Measurements from ENCODE around the gene AFDN.

AFDN gene

DNA sequence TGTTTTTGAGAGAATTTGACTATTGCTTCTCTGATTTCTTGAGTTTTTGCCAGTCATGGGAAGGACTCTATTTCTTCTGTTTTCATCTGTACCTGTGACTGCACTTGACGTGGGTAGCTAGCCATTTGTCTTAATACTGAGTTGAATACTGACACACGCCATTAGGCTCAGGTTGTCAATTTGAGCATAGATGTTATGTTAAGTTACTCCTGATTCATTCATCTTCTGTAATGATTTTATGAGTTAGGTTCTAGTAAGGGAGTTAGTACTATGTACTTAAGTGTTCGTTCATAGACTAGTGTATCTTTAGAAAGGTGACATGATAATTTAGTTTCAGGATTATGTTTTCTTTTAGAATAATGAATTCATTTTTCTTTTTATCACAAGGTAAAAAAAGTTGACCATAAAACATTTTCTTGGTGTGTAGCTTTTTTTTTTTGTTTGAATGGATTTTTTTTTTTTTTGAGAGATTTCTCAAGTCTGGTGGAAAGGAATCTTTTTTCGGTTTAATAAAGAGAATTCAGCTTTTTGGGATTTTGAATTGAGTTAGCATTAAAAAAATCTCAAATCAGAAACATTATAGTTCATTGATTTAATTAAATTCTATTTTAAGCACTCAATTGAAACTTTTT lies 1.7 kb downstream of the AFDN start:
- Histone ChIP-seq H3K4me1 (peaks cover 32 to 52% (median 37%) of the 10 kb centered on the region in 10 experiments), H3K27ac (no peak overlapping the region; a peak in 1 of 22 replicates), H4K20me1 (peaks cover 48 to 62% (median 60%) of the 10 kb centered on the region in 11 experiments; a peak in 21 of 22 replicates), H3K9me3 (replicated peaks in 1 of 11) (no peaks in the 10 kb centered on the region; a peak in 1 of 22 replicates), H3K36me3 (no peaks in the 10 kb centered on the region), H3K4me2 (peak overlapping the region; percentile 74 to 97 (median 90)), H3K9ac (peak overlapping the region in 8 of 11 experiments; percentile 74 to 91 (median 82); a peak in 12 of 22 replicates), H3K4me3 (peak overlapping the region; percentile 80 to 96 (median 90)), H3K27me3 (peaks cover 31 to 54% (median 48%) of the 10 kb centered on the region in 11 experiments)
- TF ChIP-seq Cebpa-rat (IDR thresholded peaks at IDR 0.05) = no peak

DNA sequence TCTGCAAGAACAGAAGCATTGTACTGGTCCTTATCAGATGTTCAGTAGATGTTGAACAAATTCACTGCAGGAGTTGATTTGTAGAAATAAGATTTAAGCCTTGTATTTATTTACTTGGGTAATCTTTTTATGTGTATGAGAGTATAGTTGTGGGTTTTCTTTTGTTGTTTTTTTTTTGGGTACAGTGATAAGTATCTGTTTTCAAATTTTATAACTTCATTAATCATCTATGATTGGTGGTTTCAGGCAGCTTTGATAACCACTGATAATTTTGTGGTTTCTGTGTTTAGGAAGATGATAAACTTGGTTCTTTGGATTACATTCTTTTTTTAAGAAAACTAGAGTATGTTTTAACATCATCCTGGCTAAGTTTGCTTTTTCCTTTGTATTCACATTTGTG lies 2.8 kb downstream of the AFDN start:
- Histone ChIP-seq H3K9me3 (replicated peaks in 1 of 11) (no peaks in the 10 kb centered on the region; a peak in 1 of 22 replicates), H3K4me3 (no peak overlapping the region), H3K9ac (no peak overlapping the region), H3K27ac (no peak overlapping the region), H3K4me2 (peak overlapping the region in 1 of 11 experiments; percentile 8; a peak in 1 of 22 replicates), H3K4me1 (peaks cover 33 to 62% (median 39%) of the 10 kb centered on the region in 10 experiments), H3K27me3 (peaks cover 31 to 52% (median 47%) of the 10 kb centered on the region in 11 experiments), H3K36me3 (peaks cover 0 to under 1% (median 0%) of the 10 kb centered on the region in 11 experiments; a peak in 1 of 22 replicates), H4K20me1 (peaks cover 51 to 73% (median 69%) of the 10 kb centered on the region in 11 experiments; a peak in 21 of 22 replicates)
- TF ChIP-seq Cebpa-rat (IDR thresholded peaks at IDR 0.05) = no peak

DNA sequence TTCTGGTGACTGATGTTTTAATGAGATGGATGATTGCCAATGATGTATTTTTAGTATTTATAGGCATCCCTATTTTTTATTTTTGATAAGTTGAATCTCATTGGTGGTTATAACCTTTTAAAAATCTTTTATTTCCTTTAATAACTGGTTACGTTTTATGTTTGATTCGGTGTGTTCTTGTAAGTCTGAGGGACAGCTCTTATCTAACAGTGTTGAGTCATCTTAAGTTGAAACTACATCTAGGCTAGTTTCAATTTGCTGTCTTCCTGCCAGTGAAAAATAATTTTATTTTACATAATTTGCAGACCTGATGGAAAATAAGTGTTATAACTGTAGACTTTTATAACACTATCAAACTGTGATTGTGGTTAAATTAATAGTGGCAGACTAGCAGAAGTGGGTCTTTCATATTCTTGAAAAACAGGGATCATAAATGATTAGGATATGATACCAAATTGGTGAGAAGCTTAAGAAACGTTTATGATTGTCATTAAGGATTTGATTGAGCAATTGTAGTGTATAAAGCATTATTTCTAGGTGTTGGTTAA lies 4.6 kb downstream of the AFDN start:
- Histone ChIP-seq H4K20me1 (peaks cover 59 to 91% (median 87%) of the 10 kb centered on the region in 11 experiments; a peak in 21 of 22 replicates), H3K4me1 (peaks cover 20 to 58% (median 25%) of the 10 kb centered on the region in 10 experiments)
- TF ChIP-seq Cebpa-rat (IDR thresholded peaks at IDR 0.05) = no peak

DNA sequence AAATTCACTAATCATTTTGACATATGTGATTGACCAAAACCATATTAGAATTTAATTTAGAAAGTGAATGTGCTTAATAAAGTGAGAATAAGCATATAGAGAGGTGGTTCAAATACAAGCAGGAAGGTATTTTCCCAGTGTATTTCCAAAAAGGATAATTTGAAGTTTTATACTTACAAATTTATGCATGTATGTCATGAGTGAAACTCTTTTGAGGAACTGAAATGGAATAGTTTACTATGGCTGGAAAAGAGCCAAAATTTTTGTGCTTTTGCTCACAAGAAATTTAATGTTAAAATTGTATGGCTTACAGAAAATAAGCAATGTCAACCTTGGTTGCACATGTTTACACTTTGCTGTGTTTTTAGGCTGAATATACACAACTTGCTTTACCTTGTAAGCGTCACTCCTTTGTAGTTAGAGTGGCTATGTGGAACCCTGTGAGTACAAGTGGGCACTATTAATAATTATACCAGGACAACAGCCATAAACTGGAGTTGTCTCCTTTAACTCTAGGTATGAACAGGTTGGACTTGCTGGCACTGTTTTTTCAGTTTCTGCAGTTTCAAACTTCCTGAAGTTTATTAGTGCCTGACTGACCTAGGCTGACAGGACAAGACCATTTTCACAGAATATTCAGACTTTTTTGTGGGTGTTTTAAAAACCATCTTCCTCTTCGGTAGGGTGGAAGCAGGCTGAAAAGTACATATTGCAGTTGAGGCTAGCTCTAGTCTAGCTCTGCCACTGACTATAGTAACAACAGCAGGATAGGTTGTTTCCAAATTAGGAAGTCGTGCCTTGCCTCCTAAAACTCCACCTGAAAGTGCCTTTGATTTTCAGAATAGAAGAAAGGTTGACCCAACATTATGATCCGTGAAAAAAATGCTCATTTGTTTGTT lies 6.0 kb downstream of the AFDN start:
- Histone ChIP-seq H4K20me1 (peaks cover 56 to 100% (median 95%) of the 10 kb centered on the region in 11 experiments; a peak in 21 of 22 replicates), H3K27ac (0 out of 22 replicates have a peak overlapping the region, but pooled peaks of 2 of the 11 experiments have one; percentile 4 to 10), H3K4me2 (peak overlapping the region; percentile 17 to 91 (median 48); a peak in 18 of 22 replicates), H3K9ac (no peak overlapping the region), H3K4me1 (peaks cover 19 to 57% (median 24%) of the 10 kb centered on the region in 10 experiments), H3K36me3 (peaks cover 0 to 5% (median 0%) of the 10 kb centered on the region in 11 experiments; a peak in 1 of 22 replicates), H3K9me3 (replicated peaks in 1 of 11) (no peaks in the 10 kb centered on the region; a peak in 1 of 22 replicates), H3K27me3 (peaks cover 11 to 29% (median 25%) of the 10 kb centered on the region in 11 experiments; a peak in 21 of 22 replicates), H3K4me3 (peak overlapping the region in 2 of 10 experiments; percentile 26; a peak in 2 of 20 replicates)
- TF ChIP-seq Cebpa-rat (IDR thresholded peaks at IDR 0.05) = no peak

More for the DNA sequence above, 4.6 kb downstream of the AFDN start:
- H3K9ac ChIP-seq = no peak overlapping the region
- H3K4me2 ChIP-seq = peak overlapping the region in 4 of 11 experiments; percentile 12 to 91 (median 59); a peak in 5 of 22 replicates
- no peak overlapping the region for H3K27ac ChIP-seq
- H3K36me3 ChIP-seq = peaks cover 0 to 5% (median 0%) of the 10 kb centered on the region in 11 experiments; a peak in 1 of 22 replicates
- no peak overlapping the region for H3K4me3 ChIP-seq
- H3K27me3 ChIP-seq = peaks cover 13 to 34% (median 29%) of the 10 kb centered on the region in 11 experiments
- no peaks in the 10 kb centered on the region; a peak in 1 of 22 replicates for H3K9me3 ChIP-seq (replicated peaks in 1 of 11)

GRCh38 chr6:167833396-167833763 lies 6.7 kb downstream of the AFDN start:
- Histone ChIP-seq H3K4me3 (peak overlapping the region in 2 of 10 experiments; percentile 26; a peak in 2 of 20 replicates), H3K4me2 (peak overlapping the region; percentile 17 to 91 (median 48); a peak in 18 of 22 replicates), H3K36me3 (peaks cover 0 to 5% (median 0%) of the 10 kb centered on the region in 11 experiments; a peak in 1 of 22 replicates), H3K9ac (no peak overlapping the region), H3K27me3 (peaks cover 11 to 22% (median 19%) of the 10 kb centered on the region in 11 experiments; a peak in 21 of 22 replicates), H4K20me1 (peaks cover 54 to 100% (median 95%) of the 10 kb centered on the region in 11 experiments), H3K9me3 (replicated peaks in 1 of 11) (no peaks in the 10 kb centered on the region; a peak in 1 of 22 replicates), H3K27ac (no peak overlapping the region), H3K4me1 (peaks cover 13 to 54% (median 19%) of the 10 kb centered on the region in 10 experiments)
- TF ChIP-seq Cebpa-rat (IDR thresholded peaks at IDR 0.05) = no peak

DNA sequence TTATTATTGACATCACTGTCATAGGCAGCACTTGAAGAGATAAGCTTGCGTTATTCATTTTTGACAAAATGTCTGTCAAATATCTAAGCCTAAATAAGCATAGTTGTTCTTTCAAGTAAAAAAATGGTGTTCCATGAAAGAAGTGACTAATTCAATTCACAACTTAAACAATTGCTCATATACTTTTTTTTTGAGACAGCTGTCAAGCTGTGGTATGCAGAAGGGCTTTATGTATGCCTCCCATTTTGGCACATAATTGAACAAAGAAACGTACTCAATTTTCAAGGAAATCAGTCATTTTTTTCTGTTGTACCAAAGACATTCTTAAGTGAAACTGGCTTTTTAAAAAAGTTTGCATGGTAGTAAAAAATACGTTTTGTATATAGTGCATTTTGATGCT lies 8.5 kb downstream of the AFDN start:
- peaks cover 0 to 5% (median 0%) of the 10 kb centered on the region in 11 experiments; a peak in 1 of 22 replicates for H3K36me3 ChIP-seq
- peaks cover 16 to 57% (median 28%) of the 10 kb centered on the region in 10 experiments; a peak in 19 of 20 replicates for H3K4me1 ChIP-seq
- peaks cover 49 to 100% (median 94%) of the 10 kb centered on the region in 11 experiments for H4K20me1 ChIP-seq
- no peak overlapping the region for H3K9ac ChIP-seq
- no peaks in the 10 kb centered on the region; a peak in 1 of 22 replicates for H3K9me3 ChIP-seq (replicated peaks in 1 of 11)
- H3K27ac ChIP-seq = no peak overlapping the region
- peaks cover 0 to 4% (median under 1%) of the 10 kb centered on the region in 11 experiments; a peak in 8 of 22 replicates for H3K27me3 ChIP-seq
- TF ChIP-seq Cebpa-rat (IDR thresholded peaks at IDR 0.05) = no peak
- H3K4me2 ChIP-seq = no peak overlapping the region; a peak in 1 of 22 replicates
- no peak overlapping the region for H3K4me3 ChIP-seq

- Histone ChIP-seq H3K9ac (no peak overlapping the region), H3K4me2 (no peak overlapping the region), H3K4me3 (no peak overlapping the region), H3K27ac (no peak overlapping the region), H3K4me1 (peaks cover 24 to 56% (median 38%) of the 10 kb centered on the region in 10 experiments; a peak in 19 of 20 replicates), H4K20me1 (peaks cover 51 to 100% (median 94%) of the 10 kb centered on the region in 11 experiments), H3K9me3 (replicated peaks in 1 of 11) (no peaks in the 10 kb centered on the region), H3K36me3 (peaks cover 0 to 5% (median 0%) of the 10 kb centered on the region in 11 experiments; a peak in 1 of 22 replicates), H3K27me3 (no peaks in the 10 kb centered on the region)
- TF ChIP-seq Cebpa-rat (IDR thresholded peaks at IDR 0.05) = no peak
Observed at GRCh38 chr6:167836721-167837120, 10.0 kb downstream of the AFDN start.

GRCh38 chr6:167838207-167838748 lies 11.6 kb downstream of the AFDN start:
- no peak overlapping the region for H3K9ac ChIP-seq
- no peak for TF ChIP-seq Cebpa-rat (IDR thresholded peaks at IDR 0.05)
- peaks cover 0 to 5% (median 0%) of the 10 kb centered on the region in 11 experiments; a peak in 1 of 22 replicates for H3K36me3 ChIP-seq
- H3K4me2 ChIP-seq = no peak overlapping the region
- peaks cover 43 to 100% (median 94%) of the 10 kb centered on the region in 11 experiments for H4K20me1 ChIP-seq
- no peak overlapping the region for H3K4me3 ChIP-seq
- peaks cover 15 to 45% (median 27%) of the 10 kb centered on the region in 10 experiments; a peak in 18 of 20 replicates for H3K4me1 ChIP-seq
- no peaks in the 10 kb centered on the region for H3K27me3 ChIP-seq
- no peaks in the 10 kb centered on the region for H3K9me3 ChIP-seq (replicated peaks in 1 of 11)
- H3K27ac ChIP-seq = no peak overlapping the region

Data from BLaER1 treated with 17β-estradiol and CSF1 and Interleukin-3, amounts not matched to agents 10 nM and 100 nM (cell line).